Esophagus mucosa (tissue), 1 donor: ENCODE measurements around the gene SMURF1. TPM values are rescaled to one million over a fixed set of nuclear protein-coding genes. Genes with fewer than 3 reads are reported as not detected.
"Not testable (repeated sequence)": the region's sequence is repeated elsewhere in the genome, so short reads cannot be mapped to it uniquely, and the experiment has no call there.

Source experiments
- ATAC-seq: fragments of 200-7000 bp; cut with Tn5 transposase; one replicate; pipeline ENCODE4 v1.9.1; 2020
- total RNA-seq: library from RNA; stranded (reverse); gene quantifications from one replicate; pipeline ENCODE4 v1.2.4, GENCODE V29; 2023
- donor health status: DM: yes; HTN: yes; CAD: no.

The SMURF1 gene
- total RNA-seq, 1 donor from 2014 or later = 27.4 TPM

- no peak for ATAC-seq
Observed at GRCh38 chr7:99047526-99048077, 96.3 kb downstream of the SMURF1 start.

- ATAC-seq = no peak
Observed at GRCh38 chr7:99046722-99047121, 97.2 kb downstream of the SMURF1 start.

GRCh38 chr7:99046262-99046661 lies 97.6 kb downstream of the SMURF1 start:
- ATAC-seq = not testable (repeated sequence)

GRCh38 chr7:99044858-99045257 lies 99.0 kb downstream of the SMURF1 start:
- ATAC-seq = not testable (repeated sequence)

GRCh38 chr7:99042957-99043356 lies 101.0 kb downstream of the SMURF1 start:
- ATAC-seq = no peak

- no peak for ATAC-seq
Observed at GRCh38 chr7:99041526-99041925, 102.4 kb downstream of the SMURF1 start.

- peak; percentile 70 for ATAC-seq
Observed at GRCh38 chr7:99040104-99040958, 103.6 kb downstream of the SMURF1 start.

GRCh38 chr7:99039384-99039891 lies 104.5 kb downstream of the SMURF1 start:
- ATAC-seq = no peak

GRCh38 chr7:99038086-99038855 lies 105.6 kb downstream of the SMURF1 start:
- ATAC-seq = no peak

- no peak for ATAC-seq
Observed at GRCh38 chr7:99037327-99037940, 106.5 kb downstream of the SMURF1 start.

GRCh38 chr7:99036546-99037111 lies 107.3 kb downstream of the SMURF1 start:
- no peak for ATAC-seq

- ATAC-seq = no peak
Observed at GRCh38 chr7:99035723-99036545, 108.0 kb downstream of the SMURF1 start.

- no peak for ATAC-seq
Observed at GRCh38 chr7:99034932-99035722, 108.8 kb downstream of the SMURF1 start.

- no peak for ATAC-seq
Observed at GRCh38 chr7:99033765-99034164, 110.1 kb downstream of the SMURF1 start.

GRCh38 chr7:99032928-99033327 lies 111.0 kb downstream of the SMURF1 start:
- no peak for ATAC-seq

- no peak for ATAC-seq
Observed at GRCh38 chr7:99031496-99031895, 112.4 kb downstream of the SMURF1 start.

- no peak for ATAC-seq
Observed at GRCh38 chr7:99030951-99031350, 113.0 kb downstream of the SMURF1 start.

- ATAC-seq = no peak
Observed at GRCh38 chr7:99030457-99030856, 113.5 kb downstream of the SMURF1 start.

GRCh38 chr7:99029466-99030435 lies 114.2 kb downstream of the SMURF1 start:
- ATAC-seq = no peak
